GM10266 (cell line): ENCODE data around the gene TCEA3.

ENCODE experiments used
- DNase-seq: peaks from one replicate; pipeline ENCODE4 v3.0.0; 2012; ENCODE audit errors: extremely low spot score
- TF ChIP-seq, protein P1 (sequence below): IDR thresholded peaks from 2 replicates; pipeline ENCODE4 v1.5.1; 2012; ENCODE audit warnings: mild to moderate bottlenecking, low read depth; ENCODE audit not compliant: control insufficient read depth, insufficient read depth; ENCODE audit errors: missing control alignments

Gene TCEA3

DNA sequence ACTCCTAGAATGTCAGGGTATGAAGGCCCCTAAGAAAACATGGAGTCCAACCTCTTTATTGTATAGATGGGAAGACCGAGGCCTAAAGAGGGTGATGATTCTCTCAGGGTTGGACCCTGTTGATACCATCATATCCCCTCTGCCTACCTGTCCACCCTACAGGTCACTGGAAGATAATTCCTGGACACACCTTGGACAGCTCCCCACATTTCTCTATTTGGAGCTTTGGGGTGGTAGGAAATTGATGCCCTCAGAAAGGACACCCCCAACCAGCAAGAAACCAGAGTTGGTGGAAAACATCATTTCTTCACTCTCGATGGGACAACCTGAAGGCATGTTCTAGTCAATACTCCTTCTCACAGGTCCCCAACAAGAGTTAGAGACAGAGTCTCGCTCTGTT is 3.0 kb upstream of the TCEA3 start:
- TF ChIP-seq, protein P1, sequence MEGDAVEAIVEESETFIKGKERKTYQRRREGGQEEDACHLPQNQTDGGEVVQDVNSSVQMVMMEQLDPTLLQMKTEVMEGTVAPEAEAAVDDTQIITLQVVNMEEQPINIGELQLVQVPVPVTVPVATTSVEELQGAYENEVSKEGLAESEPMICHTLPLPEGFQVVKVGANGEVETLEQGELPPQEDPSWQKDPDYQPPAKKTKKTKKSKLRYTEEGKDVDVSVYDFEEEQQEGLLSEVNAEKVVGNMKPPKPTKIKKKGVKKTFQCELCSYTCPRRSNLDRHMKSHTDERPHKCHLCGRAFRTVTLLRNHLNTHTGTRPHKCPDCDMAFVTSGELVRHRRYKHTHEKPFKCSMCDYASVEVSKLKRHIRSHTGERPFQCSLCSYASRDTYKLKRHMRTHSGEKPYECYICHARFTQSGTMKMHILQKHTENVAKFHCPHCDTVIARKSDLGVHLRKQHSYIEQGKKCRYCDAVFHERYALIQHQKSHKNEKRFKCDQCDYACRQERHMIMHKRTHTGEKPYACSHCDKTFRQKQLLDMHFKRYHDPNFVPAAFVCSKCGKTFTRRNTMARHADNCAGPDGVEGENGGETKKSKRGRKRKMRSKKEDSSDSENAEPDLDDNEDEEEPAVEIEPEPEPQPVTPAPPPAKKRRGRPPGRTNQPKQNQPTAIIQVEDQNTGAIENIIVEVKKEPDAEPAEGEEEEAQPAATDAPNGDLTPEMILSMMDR = no peak

DNA sequence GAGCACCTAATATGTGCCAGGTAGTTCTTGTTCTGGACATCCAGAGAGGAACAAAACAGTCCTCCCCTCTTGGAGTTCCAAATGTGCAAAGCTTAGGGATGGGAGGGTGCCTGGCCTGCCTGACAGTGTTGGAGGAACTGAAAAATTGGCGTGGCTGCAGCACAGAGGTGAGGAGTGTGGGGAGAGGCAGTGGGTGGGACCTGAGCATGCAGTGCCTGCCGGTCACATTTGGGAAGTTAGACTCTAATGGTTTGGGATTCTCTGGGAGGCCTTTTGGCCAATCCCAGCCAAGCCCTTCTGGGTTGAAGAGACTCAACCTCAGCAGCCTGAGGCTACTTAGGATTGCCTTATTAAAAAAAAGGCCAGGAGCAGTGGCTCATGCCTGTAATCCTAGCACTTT is 2.3 kb upstream of the TCEA3 start:
- TF ChIP-seq, protein P1 = no peak
- no peak for DNase-seq

More for the DNA sequence above, 3.0 kb upstream of the TCEA3 start:
- no peak for DNase-seq

- DNase-seq = no peak
- TF ChIP-seq, protein P1 = no peak
Observed at GRCh38 chr1:23425193-23425494, 596 bp upstream of the TCEA3 start.

DNA sequence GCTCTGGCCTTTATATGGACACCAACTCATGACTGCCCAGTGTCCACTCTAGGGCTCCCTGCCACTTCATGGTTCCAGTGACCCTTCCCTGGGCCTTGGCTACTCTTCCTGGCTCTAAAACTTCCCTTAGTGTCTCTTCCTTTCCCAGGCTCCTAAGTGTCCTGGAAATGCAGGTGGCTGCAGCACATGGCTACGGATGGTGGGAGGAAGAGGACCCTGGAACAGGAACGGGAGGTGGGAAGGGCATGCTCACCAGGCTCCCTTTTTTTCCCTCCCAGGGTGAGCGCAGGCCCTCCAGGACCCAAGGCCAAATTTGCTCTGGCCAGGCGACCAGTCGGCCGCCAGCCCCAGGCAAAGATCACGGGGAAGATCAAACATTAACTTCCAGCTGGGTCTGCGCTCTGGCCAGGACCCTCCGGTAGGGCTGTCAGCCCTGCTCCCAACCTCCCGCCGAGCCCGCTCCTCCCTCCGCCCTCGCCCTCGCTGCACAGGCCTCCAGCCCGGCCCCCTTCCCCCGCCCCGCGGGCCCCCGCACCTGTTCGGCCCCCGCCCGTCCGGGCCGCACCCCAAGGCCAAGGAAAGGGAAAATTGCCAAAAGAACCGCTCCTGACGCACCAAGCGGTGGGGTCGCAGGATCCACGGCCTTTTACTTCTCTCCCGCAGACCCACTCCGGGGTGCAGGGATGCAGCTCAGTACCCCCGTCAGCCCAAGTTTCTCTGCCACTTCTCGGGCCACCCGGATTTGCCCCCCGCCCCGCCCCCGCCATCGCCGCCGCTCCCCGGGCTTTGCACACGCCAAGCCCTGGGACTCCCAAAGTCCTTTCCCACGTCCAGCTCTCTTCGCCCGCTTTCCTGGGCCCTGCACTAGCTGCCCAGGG is 894 bp downstream of the TCEA3 start:
- no peak for DNase-seq
- TF ChIP-seq, protein P1 = no peak

GRCh38 chr1:23422941-23423340 is 1.6 kb downstream of the TCEA3 start:
- DNase-seq = no peak
- TF ChIP-seq, protein P1 = no peak

- TF ChIP-seq, protein P1 = no peak
- no peak for DNase-seq
Observed at GRCh38 chr1:23422241-23422877, 2.2 kb downstream of the TCEA3 start.

DNA sequence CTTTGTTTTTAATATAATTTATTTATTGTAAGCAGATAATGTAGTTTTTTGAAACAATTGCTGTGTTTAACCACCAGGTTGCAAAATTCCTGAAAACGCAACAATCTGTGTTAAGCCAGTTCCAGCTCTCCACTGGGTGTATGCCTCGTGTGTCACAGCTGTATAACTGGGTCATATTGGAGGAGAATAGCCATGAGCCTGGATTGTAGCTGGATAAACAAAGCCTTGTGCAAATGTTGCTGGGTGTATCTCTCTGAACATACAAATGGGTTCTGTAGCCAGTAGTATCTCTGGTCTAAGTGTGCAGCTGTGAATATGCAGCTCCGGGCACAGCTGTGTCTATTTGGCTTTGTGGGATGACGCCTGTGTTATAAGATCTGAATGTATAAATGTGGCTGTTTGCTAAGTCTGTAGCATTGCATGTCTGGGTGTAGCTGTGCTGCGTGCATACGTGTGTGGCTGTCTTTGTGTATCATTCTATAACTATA is 2.8 kb downstream of the TCEA3 start:
- TF ChIP-seq, protein P1 = no peak
- DNase-seq = no peak
